Measurements from ENCODE around the gene TRIL. TPM values are rescaled to one million over a fixed set of nuclear protein-coding genes. Genes with fewer than 3 reads are reported as not detected.

Gene TRIL
- total and polyA plus RNA-seq, 2 donors, result 3.3 to 20.4 TPM

GRCh38 chr7:28989211-28989980 is 31.3 kb upstream of the TRIL start:
- Histone ChIP-seq H3K4me3 (ENCODE audit: low read depth, low read length) (no peak overlapping the region), H3K27ac (ENCODE audit: low read depth) (no peak overlapping the region), H3K4me1 (ENCODE audit: insufficient read depth) (peaks cover 3% of the 10 kb centered on the region), H3K36me3 (ENCODE audit: insufficient read depth) (no peaks in the 10 kb centered on the region)
- no peak for DNase-seq (ENCODE audit: extremely low spot score)
- WGBS, result 95% methylated on average over 6 of the region's 6 CpGs

DNA sequence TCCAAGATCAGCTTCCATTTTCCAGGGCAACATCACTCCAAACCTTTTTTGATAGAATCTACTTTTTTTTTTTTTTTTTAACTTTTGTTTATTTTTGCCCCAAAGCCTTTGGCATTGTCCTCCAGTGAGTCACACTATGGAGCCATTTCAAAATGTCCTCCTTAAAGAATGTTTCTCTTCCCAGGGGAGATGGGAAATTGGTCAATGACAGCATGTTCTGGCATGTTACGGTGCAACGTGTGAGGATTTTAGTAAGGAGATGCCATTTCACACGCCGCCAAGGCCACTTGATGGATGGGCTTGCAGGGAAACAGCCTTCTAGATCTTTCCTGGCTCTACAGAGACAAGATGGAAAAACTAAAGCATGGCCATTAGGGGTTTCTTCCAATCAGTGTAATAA is 30.7 kb upstream of the TRIL start:
- H3K27ac ChIP-seq (ENCODE audit: low read depth), result no peak overlapping the region
- no peak for DNase-seq (ENCODE audit: extremely low spot score)
- H3K4me1 ChIP-seq (ENCODE audit: insufficient read depth), result peaks cover 3% of the 10 kb centered on the region
- no peaks in the 10 kb centered on the region for H3K36me3 ChIP-seq (ENCODE audit: insufficient read depth)
- no peak overlapping the region for H3K4me3 ChIP-seq (ENCODE audit: low read depth, low read length)
- 62% methylated on average over 4 of the region's 4 CpGs for WGBS

- DNase-seq (ENCODE audit: extremely low spot score), result no peak
- Histone ChIP-seq H3K4me1 (ENCODE audit: insufficient read depth) (peaks cover 3% of the 10 kb centered on the region), H3K27ac (ENCODE audit: low read depth) (no peak overlapping the region), H3K4me3 (ENCODE audit: low read depth, low read length) (no peak overlapping the region), H3K36me3 (ENCODE audit: insufficient read depth) (no peaks in the 10 kb centered on the region)
- 77% methylated on average over 5 of the region's 5 CpGs for WGBS
Measured at GRCh38 chr7:28988091-28988490, 30.0 kb upstream of the TRIL start.

GRCh38 chr7:28986765-28987110 is 28.6 kb upstream of the TRIL start:
- no peak overlapping the region for H3K27ac ChIP-seq (ENCODE audit: low read depth)
- no peaks in the 10 kb centered on the region for H3K36me3 ChIP-seq (ENCODE audit: insufficient read depth)
- no peak overlapping the region for H3K4me3 ChIP-seq (ENCODE audit: low read depth, low read length)
- H3K4me1 ChIP-seq (ENCODE audit: insufficient read depth), result peaks cover 3% of the 10 kb centered on the region
- no peak for DNase-seq (ENCODE audit: extremely low spot score)
- 10% methylated on average over 2 of the region's 2 CpGs for WGBS

DNA sequence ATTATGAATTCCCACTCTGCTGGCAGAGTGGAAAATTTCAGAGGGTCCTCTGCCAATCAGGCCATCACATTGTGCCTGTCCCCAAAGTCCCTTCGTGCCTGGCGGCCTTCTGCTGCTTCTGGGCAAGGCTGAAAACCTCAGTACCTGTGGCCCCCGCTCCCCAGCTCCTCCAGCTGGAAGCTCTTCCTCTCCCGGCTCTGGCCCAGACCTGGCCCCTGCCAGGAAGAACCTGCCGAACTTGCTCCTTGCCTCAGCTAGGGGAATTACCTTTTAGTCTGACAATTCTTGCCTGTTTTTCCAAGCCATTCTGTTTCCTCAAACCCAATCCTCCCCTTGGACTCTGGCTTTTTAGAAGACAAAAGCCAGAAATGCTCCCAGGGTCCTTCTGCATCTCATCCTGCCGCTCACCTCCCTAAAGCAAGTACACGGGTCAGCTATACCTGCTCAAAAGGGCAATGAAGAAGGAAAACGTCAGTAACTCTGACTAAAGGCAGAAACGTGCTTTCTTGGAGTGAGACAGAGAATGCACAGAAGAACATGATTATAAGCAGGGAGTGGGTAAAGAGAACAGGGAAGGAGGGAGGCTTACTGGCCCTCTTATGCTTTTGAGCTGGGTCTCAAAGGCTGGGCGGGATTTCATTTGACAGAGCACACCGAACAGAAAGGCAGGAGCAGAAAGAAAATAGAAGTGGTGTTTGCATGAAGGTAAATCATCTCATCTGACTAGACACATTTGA is 28.1 kb upstream of the TRIL start:
- no peak overlapping the region for H3K4me3 ChIP-seq (ENCODE audit: low read depth, low read length)
- H3K27ac ChIP-seq (ENCODE audit: low read depth), result no peak overlapping the region
- H3K36me3 ChIP-seq (ENCODE audit: insufficient read depth), result no peaks in the 10 kb centered on the region
- peaks cover 3% of the 10 kb centered on the region for H3K4me1 ChIP-seq (ENCODE audit: insufficient read depth)
- 67% methylated on average over 11 of the region's 11 CpGs for WGBS
- no peak for DNase-seq (ENCODE audit: extremely low spot score)

- WGBS, result 45% methylated on average over 4 of the region's 4 CpGs
- no peak overlapping the region for H3K4me3 ChIP-seq (ENCODE audit: low read depth, low read length)
- H3K36me3 ChIP-seq (ENCODE audit: insufficient read depth), result no peaks in the 10 kb centered on the region
- H3K27ac ChIP-seq (ENCODE audit: low read depth), result no peak overlapping the region
- no peak for DNase-seq (ENCODE audit: extremely low spot score)
- H3K4me1 ChIP-seq (ENCODE audit: insufficient read depth), result peaks cover 3% of the 10 kb centered on the region
Measured at GRCh38 chr7:28984631-28985030, 26.5 kb upstream of the TRIL start.

DNA sequence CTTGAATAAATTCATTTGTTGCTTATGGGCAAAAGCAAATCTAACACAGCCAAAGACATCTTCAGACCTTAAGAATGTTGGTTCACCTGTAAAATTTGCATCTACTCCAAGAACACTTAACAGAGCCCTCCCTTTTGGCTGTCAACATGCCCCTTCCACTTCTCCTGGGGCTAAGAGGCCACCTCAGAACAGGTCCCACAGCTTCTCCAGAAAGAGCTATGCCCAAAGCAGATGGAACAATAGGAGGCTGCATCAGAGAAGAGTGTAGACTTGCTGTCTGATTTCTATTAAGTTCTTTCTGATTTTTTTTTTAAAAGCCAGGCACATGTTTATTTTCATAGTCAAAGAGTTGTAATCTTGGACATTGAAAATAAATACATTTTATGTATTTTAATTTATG is 26.1 kb upstream of the TRIL start:
- no peak for DNase-seq (ENCODE audit: extremely low spot score)
- Histone ChIP-seq H3K27ac (ENCODE audit: low read depth) (no peak overlapping the region), H3K4me3 (ENCODE audit: low read depth, low read length) (no peak overlapping the region), H3K36me3 (ENCODE audit: insufficient read depth) (no peaks in the 10 kb centered on the region), H3K4me1 (ENCODE audit: insufficient read depth) (peaks cover under 1% of the 10 kb centered on the region)

DNA sequence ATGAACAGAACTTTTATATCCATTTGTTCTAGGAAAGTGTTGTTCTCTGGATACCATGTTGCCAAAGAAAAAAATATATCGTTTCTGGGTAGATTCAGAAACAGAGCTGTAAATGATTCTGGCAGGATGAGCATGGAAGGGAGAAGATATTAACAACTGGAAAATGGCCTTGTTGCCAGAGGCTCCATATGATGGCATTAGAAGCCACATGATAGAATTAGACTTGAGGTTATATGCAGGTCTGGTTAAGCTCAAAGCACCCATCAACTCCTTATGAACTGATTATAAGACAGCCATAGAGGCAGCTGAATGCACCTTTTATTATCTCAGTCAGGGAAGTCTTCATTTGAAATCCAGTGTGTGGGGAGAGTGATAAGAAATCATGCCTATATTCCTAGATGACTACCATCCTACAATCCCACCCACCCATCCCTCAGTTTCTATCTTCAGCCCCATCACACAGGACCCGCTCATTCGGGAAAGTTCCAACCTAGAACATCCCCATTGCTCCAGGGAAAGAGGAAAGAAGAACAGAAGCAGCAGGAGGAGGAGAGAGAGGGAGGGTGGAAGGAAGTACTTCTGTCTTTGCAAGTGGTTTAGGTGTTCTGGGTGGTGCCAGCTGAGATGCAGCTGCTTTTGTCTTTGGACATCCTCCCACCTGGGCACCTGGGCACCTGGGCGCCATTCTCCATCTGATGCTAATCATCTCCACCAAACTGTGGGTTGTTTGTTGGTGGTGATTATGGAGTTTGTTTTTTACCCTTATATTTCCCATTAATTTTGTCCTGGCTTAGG is 25.5 kb upstream of the TRIL start:
- no peak for DNase-seq (ENCODE audit: extremely low spot score)
- no peak overlapping the region for H3K4me3 ChIP-seq (ENCODE audit: low read depth, low read length)
- no peaks in the 10 kb centered on the region for H3K36me3 ChIP-seq (ENCODE audit: insufficient read depth)
- no peak overlapping the region for H3K27ac ChIP-seq (ENCODE audit: low read depth)
- H3K4me1 ChIP-seq (ENCODE audit: insufficient read depth), result no peaks in the 10 kb centered on the region
- 85% methylated on average over 4 of the region's 4 CpGs for WGBS

- H3K4me3 ChIP-seq (ENCODE audit: low read depth, low read length), result no peak overlapping the region
- no peak for DNase-seq (ENCODE audit: extremely low spot score)
- no peaks in the 10 kb centered on the region for H3K4me1 ChIP-seq (ENCODE audit: insufficient read depth)
- H3K27ac ChIP-seq (ENCODE audit: low read depth), result no peak overlapping the region
- H3K36me3 ChIP-seq (ENCODE audit: insufficient read depth), result no peaks in the 10 kb centered on the region
- 29% methylated on average over 4 of the region's 4 CpGs for WGBS
Measured at GRCh38 chr7:28981161-28981465, 23.0 kb upstream of the TRIL start.

GRCh38 chr7:28980451-28981160 is 22.5 kb upstream of the TRIL start:
- Histone ChIP-seq H3K4me3 (ENCODE audit: low read depth, low read length) (no peak overlapping the region), H3K27ac (ENCODE audit: low read depth) (no peak overlapping the region), H3K4me1 (ENCODE audit: insufficient read depth) (no peaks in the 10 kb centered on the region), H3K36me3 (ENCODE audit: insufficient read depth) (no peaks in the 10 kb centered on the region)
- DNase-seq (ENCODE audit: extremely low spot score), result no peak
- WGBS, result 52% methylated on average over 8 of the region's 8 CpGs

- 61% methylated on average over 3 of the region's 3 CpGs for WGBS
Measured at GRCh38 chr7:28979776-28980175, 21.6 kb upstream of the TRIL start.

DNA sequence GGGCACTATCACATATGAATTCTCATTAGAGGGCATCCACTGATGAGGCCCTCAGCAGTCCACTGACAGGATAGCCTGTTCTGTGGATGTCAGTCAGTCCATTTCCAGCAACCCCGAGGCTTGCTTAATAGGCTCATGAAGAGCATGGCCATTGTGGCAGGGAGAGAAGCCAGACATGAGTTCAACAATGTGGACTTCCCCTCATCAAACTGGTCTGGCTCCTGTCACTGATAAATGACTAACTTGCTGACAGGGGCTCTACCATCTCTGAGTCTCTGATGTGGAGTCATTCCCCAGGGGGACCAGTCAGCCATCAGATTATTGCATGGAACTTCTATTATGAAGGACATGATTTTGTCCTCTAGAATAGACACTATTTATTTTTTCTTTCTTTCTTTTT is 19.8 kb upstream of the TRIL start:
- H3K36me3 ChIP-seq (ENCODE audit: insufficient read depth), result no peaks in the 10 kb centered on the region
- DNase-seq (ENCODE audit: extremely low spot score), result no peak
- WGBS, result 61% methylated on average over 1 of the region's 1 CpG

More at GRCh38 chr7:28979776-28980175, 21.6 kb upstream of the TRIL start:
- Histone ChIP-seq H3K36me3 (ENCODE audit: insufficient read depth) (no peaks in the 10 kb centered on the region), H3K4me3 (ENCODE audit: low read depth, low read length) (no peak overlapping the region), H3K4me1 (ENCODE audit: insufficient read depth) (no peaks in the 10 kb centered on the region), H3K27ac (ENCODE audit: low read depth) (no peak overlapping the region)
- no peak for DNase-seq (ENCODE audit: extremely low spot score)

DNA sequence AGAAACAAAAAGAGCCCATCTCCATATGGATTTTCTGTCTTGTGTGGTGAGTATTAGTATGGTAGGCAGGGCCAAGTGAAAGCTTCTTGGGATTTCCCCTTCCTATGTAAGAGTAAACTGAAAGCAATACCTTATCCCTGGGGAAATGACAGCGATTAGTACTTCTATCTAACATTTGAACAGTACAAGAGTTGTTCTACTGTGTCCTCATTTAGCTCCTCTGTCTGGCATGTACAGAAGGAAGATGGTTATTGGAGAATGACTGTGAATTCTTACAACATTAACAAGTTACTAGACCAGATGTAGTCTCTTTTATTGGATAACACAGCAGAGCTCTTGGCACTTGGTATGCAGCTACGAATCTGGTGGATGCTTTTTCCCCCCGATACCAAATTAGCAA is 17.9 kb upstream of the TRIL start:
- DNase-seq (ENCODE audit: extremely low spot score), result no peak
- Histone ChIP-seq H3K4me3 (ENCODE audit: low read depth, low read length) (no peak overlapping the region), H3K36me3 (ENCODE audit: insufficient read depth) (no peaks in the 10 kb centered on the region), H3K4me1 (ENCODE audit: insufficient read depth) (no peaks in the 10 kb centered on the region), H3K27ac (ENCODE audit: low read depth) (no peak overlapping the region)
- WGBS, result 66% methylated on average over 3 of the region's 3 CpGs

More for the DNA sequence above, 19.8 kb upstream of the TRIL start:
- Histone ChIP-seq H3K4me3 (ENCODE audit: low read depth, low read length) (no peak overlapping the region), H3K27ac (ENCODE audit: low read depth) (no peak overlapping the region), H3K4me1 (ENCODE audit: insufficient read depth) (no peaks in the 10 kb centered on the region)
